Measurements from ENCODE around the gene DTNBP1.
A peak's percentile ranks its signal among the peaks of the same experiment; 100 is the strongest.
"Not testable (repeated sequence)": the region's sequence is repeated elsewhere in the genome, so short reads cannot be mapped to it uniquely, and the experiment has no call there.

DTNBP1 gene

GRCh38 chr6:15666896-15667295, 4.1 kb upstream of the DTNBP1 start:
- not testable (repeated sequence) for DNase-seq

- no peak for DNase-seq
Measured at GRCh38 chr6:15665237-15665636, 2.4 kb upstream of the DTNBP1 start.

GRCh38 chr6:15663130-15663871, 473 bp upstream of the DTNBP1 start:
- DNase-seq = no peak

DNA sequence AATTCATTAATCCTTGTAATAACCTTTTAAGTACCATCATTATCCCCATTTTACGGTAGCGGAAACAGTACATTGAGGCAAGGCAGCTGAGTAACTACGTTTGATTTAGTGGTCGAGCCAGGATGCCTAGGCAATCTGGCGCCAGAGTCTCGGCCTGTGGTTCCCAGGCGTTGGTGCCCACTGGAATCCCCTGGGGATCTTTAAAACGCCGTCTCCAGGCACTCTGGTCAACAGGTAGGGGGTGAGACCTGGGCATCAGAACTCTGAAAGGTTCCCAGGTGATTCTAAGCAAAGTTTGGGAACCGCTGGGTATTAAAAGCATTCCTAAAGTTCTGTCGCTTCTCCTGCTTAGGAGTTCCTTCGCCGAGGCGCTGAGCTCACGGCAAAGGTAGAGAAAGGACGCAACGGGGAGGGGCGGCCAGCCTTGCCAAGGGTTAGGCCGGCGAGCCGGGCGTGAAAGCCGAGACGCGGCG, 939 bp downstream of the DTNBP1 start:
- no peak for DNase-seq

- DNase-seq = no peak
Measured at GRCh38 chr6:15659181-15659580, 3.6 kb downstream of the DTNBP1 start.

DNA sequence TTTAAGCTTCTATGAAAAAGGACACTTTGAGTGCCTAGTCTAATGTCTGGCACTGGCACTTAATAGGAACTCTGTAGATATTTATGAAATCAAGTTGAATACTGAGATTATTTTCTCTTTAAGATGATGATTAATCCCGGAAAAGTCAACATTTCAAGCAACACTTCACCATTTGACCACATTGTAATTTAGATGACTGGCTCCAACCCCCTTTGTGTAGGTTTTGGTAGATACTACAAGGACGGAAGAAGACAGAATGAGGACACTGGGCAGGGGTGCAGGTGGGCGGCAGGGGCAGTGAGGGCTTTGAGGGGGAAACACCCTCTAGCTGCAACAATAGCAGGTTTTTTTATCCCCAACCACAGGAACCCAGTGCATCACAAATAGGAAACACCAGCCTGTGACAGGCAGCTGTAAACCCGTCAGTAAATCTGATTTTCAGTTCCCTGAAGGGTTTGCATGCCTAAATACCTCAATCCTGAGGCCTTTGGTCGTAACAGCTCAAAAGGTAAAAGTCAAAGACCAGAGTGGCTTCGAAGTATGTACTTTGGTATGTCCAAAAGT, 4.6 kb downstream of the DTNBP1 start:
- no peak for DNase-seq

- no peak for DNase-seq
Measured at GRCh38 chr6:15657290-15657689, 5.5 kb downstream of the DTNBP1 start.

- no peak for DNase-seq
Measured at GRCh38 chr6:15656145-15656544, 6.7 kb downstream of the DTNBP1 start.

GRCh38 chr6:15654250-15654649, 8.6 kb downstream of the DTNBP1 start:
- no peak for DNase-seq

DNA sequence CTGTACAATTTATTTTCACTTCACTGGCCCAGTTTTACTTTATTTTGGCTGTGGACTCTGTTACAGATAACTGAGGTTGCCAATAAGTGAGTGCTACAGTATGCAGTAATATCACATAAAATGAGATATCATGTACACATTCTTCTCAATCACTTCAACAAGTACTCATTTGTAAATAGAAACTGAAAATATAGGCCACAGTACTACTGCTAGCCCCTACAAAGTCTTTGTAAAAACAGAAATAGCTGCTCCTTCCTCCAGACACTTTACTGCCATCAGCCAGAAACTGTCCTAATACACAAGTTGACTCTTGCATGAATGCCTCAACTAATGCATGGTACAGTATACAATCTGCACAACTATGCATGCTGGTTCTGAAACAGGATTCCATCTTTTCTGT, 9.2 kb downstream of the DTNBP1 start:
- no peak for DNase-seq

DNA sequence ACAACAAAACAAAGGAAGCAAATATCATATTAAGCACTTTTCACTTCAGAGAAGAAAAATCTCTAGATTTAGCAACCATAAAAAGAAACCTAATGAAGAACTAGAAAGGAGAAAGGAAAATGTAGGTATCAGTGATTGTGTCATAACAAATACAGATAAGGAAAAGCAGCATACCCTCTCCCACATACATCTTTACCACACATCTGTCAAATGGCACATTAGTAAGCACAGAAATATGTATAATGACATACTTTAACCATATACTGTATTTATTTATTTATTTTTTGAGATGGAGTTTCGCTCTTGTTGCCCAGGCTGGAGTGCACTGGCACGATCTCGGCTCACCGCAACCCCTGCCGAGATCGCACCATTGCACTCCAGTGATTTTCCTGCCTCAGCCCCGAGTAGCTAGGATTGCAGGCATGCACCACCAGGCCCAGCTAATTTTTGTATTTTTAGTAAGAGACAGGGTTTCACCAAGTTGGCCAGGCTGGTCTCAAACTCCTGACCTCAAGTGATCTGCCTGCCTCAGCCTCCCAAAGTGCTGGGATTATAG, 12.7 kb downstream of the DTNBP1 start:
- DNase-seq = not testable (repeated sequence)

- no peak for DNase-seq
Measured at GRCh38 chr6:15644904-15645303, 17.9 kb downstream of the DTNBP1 start.

GRCh38 chr6:15643542-15643941, 19.3 kb downstream of the DTNBP1 start:
- no peak for DNase-seq

- no peak for DNase-seq
Measured at GRCh38 chr6:15642276-15642675, 20.6 kb downstream of the DTNBP1 start.

DNA sequence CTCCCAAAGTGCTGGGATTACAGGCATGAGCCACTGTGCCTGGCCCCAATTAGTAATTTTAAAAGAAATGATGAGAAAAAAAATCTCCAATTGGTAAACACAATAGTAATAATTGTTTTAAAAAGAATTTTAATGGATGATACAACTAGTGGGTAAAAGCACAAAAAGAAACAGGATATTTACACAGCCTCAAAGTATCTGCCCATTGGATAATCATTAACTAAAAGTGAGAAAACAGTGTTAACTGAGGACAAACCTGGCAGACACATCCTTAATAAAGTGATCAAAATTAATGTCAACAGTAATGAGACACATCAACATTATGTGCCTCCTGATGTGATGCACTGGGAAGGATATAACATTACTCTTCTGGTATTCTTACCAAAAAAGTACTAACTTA, 24.5 kb downstream of the DTNBP1 start:
- no peak for DNase-seq

DNA sequence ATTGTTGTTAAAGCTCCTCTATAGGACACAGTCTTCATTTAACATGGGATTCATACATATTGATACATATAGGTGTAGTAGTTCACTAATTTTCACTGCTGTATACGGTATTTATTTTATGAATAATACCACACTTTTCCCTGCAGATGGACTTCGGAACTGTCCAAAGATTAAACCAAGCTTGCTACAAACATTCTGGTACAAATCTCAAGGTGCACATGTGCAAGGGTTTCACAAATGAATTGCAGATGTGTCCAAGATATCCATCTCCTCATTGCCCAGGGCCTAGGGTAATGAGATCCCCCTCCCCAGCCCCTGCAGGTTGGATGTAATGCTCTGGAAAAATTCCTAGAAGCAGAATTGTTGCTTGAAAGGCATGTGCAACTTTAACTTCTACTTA, 31.4 kb downstream of the DTNBP1 start:
- no peak for DNase-seq

- no peak for DNase-seq
Measured at GRCh38 chr6:15630202-15630601, 32.6 kb downstream of the DTNBP1 start.

DNA sequence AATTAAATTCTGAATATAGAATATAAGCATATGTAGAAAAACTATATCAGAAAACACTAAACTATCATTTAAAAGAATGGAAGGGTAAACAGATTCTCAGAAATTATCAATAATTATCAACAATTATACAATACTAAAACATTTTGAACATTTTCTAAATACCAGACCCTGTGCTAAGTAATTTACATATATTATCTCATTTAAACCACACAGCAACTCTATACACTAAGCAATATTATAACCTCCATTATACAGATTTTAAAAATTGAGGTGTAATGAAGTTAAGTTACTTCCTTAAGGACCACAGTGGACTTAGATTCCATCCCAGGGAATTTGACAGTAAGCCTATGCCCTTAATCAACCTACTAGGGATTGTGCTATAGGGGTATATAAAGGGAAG, 33.3 kb downstream of the DTNBP1 start:
- no peak for DNase-seq

DNA sequence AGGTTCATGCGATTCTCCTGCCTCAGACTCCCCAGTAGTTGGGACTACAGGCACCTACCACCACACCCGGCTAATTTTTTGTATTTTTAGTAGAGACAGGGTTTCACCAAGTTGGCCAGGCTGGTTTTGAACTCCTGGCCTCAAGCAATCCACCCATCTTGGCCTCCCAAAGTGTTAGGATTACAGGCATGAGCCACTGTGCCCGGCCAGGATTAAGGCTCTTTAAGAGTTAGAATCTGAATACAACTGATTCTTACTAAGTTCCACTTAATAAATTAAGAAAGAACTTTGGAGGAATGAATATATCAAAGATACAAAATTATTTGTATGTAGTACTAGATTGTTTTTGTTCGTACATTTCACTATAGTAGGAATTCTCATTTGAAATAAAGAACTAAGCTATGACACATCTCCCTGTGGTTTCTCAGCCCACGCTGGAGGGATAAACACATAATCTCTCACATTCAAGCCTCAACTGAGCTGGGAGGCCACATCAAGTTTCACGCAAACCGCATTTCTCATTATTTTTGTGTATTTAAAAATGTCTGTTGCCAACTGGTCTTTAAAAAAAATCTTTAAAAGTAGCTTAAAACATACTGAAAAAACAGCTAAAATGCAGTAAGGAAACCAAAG, 34.2 kb downstream of the DTNBP1 start:
- DNase-seq = peak; percentile 25

- DNase-seq = no peak
Measured at GRCh38 chr6:15627821-15628220, 35.0 kb downstream of the DTNBP1 start.

- DNase-seq = no peak
Measured at GRCh38 chr6:15626878-15627674, 35.8 kb downstream of the DTNBP1 start.

GRCh38 chr6:15626160-15626559, 36.7 kb downstream of the DTNBP1 start:
- no peak for DNase-seq
